ENCODE data around the gene CASKIN2. TPM values are rescaled to one million over a fixed set of nuclear protein-coding genes. Genes with fewer than 3 reads are reported as not detected.
A peak's percentile ranks its signal among the peaks of the same experiment; 100 is the strongest.

CASKIN2 gene
- total and polyA plus RNA-seq, 3 donors from 2014 or later, result 15.6 to 22.6 (median 16.9) TPM

- WGBS, 2 donors, result 85 to 93% methylated on average over 5 of the region's 5 CpGs
- intact Hi-C loops (cut with DNase I; ENCODE audit: low total_unique reads), result no loop called here
- no peak for DNase-seq
Observed at GRCh38 chr17:75486951-75487350, 28.4 kb downstream of the CASKIN2 start.

GRCh38 chr17:75486151-75486550, 29.2 kb downstream of the CASKIN2 start:
- Histone ChIP-seq H3K27me3 (no peaks in the 10 kb centered on the region), H3K27ac (peak overlapping the region; percentile 36 to 75), H3K36me3 (ENCODE audit: low read depth, missing control alignments) (no peaks in the 10 kb centered on the region), H3K4me3 (no peak overlapping the region), H3K4me1 (peaks cover 45% of the 10 kb centered on the region), H3K9me3 (no peaks in the 10 kb centered on the region)
- TF ChIP-seq, protein P1, sequence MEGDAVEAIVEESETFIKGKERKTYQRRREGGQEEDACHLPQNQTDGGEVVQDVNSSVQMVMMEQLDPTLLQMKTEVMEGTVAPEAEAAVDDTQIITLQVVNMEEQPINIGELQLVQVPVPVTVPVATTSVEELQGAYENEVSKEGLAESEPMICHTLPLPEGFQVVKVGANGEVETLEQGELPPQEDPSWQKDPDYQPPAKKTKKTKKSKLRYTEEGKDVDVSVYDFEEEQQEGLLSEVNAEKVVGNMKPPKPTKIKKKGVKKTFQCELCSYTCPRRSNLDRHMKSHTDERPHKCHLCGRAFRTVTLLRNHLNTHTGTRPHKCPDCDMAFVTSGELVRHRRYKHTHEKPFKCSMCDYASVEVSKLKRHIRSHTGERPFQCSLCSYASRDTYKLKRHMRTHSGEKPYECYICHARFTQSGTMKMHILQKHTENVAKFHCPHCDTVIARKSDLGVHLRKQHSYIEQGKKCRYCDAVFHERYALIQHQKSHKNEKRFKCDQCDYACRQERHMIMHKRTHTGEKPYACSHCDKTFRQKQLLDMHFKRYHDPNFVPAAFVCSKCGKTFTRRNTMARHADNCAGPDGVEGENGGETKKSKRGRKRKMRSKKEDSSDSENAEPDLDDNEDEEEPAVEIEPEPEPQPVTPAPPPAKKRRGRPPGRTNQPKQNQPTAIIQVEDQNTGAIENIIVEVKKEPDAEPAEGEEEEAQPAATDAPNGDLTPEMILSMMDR (IDR thresholded peaks at IDR 0.05), result no peak
- no peak for TF ChIP-seq POLR2A (IDR thresholded peaks at IDR 0.05)
- intact Hi-C loops (cut with DNase I; ENCODE audit: low total_unique reads), result no loop called here
- no peak for DNase-seq
- 65 to 82% methylated on average over 14 of the region's 14 CpGs for WGBS, 2 donors

More at GRCh38 chr17:75486951-75487350, 28.4 kb downstream of the CASKIN2 start:
- Histone ChIP-seq H3K9me3 (no peaks in the 10 kb centered on the region), H3K27ac (peak overlapping the region in 1 of 2 donors; percentile 39), H3K27me3 (no peaks in the 10 kb centered on the region), H3K4me1 (peaks cover 45% of the 10 kb centered on the region), H3K4me3 (no peak overlapping the region), H3K36me3 (ENCODE audit: low read depth, missing control alignments) (no peaks in the 10 kb centered on the region)
- TF ChIP-seq POLR2A (IDR thresholded peaks at IDR 0.05), result no peak
- TF ChIP-seq, protein P1 (IDR thresholded peaks at IDR 0.05), result no peak

DNA sequence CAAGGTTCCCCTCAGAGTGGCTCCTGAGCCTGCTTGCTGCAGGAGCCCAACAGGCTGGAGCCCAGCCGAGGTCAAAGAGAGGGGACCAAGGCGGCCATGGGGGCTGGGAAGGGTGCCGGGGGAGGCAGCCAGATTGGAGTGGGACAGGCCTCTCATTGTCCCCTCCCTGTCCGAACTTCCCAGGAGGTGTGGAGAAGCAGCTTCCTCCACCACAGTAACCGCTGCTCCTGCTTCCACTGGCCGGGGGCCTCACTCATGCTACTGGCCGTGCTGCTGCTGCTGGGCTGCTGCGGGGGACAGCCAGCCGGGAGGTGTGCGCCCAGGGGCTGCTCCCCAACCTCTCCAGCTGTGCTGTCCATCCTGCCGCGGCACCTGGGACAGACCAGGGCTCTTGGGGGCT, 29.6 kb downstream of the CASKIN2 start:
- WGBS, 2 donors, result 50 to 54% methylated on average over 4 to 12 of the region's 12 CpGs
- Histone ChIP-seq H3K4me1 (peaks cover 46% of the 10 kb centered on the region), H3K27me3 (no peaks in the 10 kb centered on the region), H3K36me3 (ENCODE audit: low read depth, missing control alignments) (no peaks in the 10 kb centered on the region), H3K4me3 (no peak overlapping the region), H3K9me3 (no peaks in the 10 kb centered on the region), H3K27ac (peak overlapping the region; percentile 36 to 75)
- intact Hi-C loops (cut with DNase I; ENCODE audit: low total_unique reads), result no loop called here
- DNase-seq, result no peak
- TF ChIP-seq, protein P1 (IDR thresholded peaks at IDR 0.05), result no peak

GRCh38 chr17:75482098-75482942, 33.0 kb downstream of the CASKIN2 start:
- DNase-seq, result no peak
- Histone ChIP-seq H3K27me3 (no peaks in the 10 kb centered on the region), H3K4me3 (no peak overlapping the region), H3K27ac (no peak overlapping the region), H3K4me1 (peaks cover 45% of the 10 kb centered on the region), H3K36me3 (ENCODE audit: low read depth, missing control alignments) (no peaks in the 10 kb centered on the region), H3K9me3 (no peaks in the 10 kb centered on the region)
- 87 to 89% methylated on average over 16 of the region's 16 CpGs for WGBS, 2 donors
- TF ChIP-seq, protein P1 (IDR thresholded peaks at IDR 0.05), result no peak
- no peak for TF ChIP-seq POLR2A (IDR thresholded peaks at IDR 0.05)
- intact Hi-C loops (cut with DNase I; ENCODE audit: low total_unique reads), result no loop called here
